K562 (cell line): Measurements from ENCODE around the gene MOB3C. TPM values are rescaled to one million over a fixed set of nuclear protein-coding genes. Genes with fewer than 3 reads are reported as not detected.
A peak's percentile ranks its signal among the peaks of the same experiment; 100 is the strongest.

ENCODE experiments used
- ETV5 ChIP-seq: sonication (generic); formaldehyde crosslinking; IDR thresholded peaks from 2 replicates; pipeline ENCODE4 v1.4.0; 2020; ENCODE audit warnings: low read depth, mild to moderate bottlenecking, missing genetic modification reagents
- HMG20B ChIP-seq: fragments of 250-450 bp; sonication (Bioruptor Pico); IDR thresholded peaks from 2 replicates; pipeline ENCODE4 v1.5.0; 2021; ENCODE audit warnings: mild to moderate bottlenecking
- PHB2 ChIP-seq: fragments of 450-650 bp; IDR thresholded peaks from 2 replicates; pipeline ENCODE4 v1.6.1; 2017; ENCODE audit warnings: low read depth
- PHF20 ChIP-seq: fragments of 450-650 bp; IDR thresholded peaks from 2 replicates; pipeline ENCODE4 v1.6.1; 2018; ENCODE audit not compliant: partially characterized antibody
- ZFP1 ChIP-seq: fragments of 450-650 bp; formaldehyde crosslinking; IDR thresholded peaks from 2 replicates; pipeline ENCODE4 v1.4.0; 2020; ENCODE audit warnings: mild to moderate bottlenecking, mixed read lengths
- ZNF143 ChIP-seq: sonication (generic); formaldehyde crosslinking; IDR thresholded peaks from 2 replicates; pipeline ENCODE4 v1.9.0; 2022; ENCODE audit warnings: mild to moderate bottlenecking, missing genetic modification reagents
- polyA plus RNA-seq, 8 experiments: library from polyadenylated mRNA; depleted of rRNA in 4 of 8; stranded (reverse) in 5 of 8; unstranded in 3 of 8; fragments of >200 nt; fragmentation: Nextera tagmentation in 2 of 8; fragmentation: Illumina TruSeq in 1 of 8; extraction: Ambion mirVana in 2 of 8; extraction: Trizol in 1 of 8; gene quantifications; 2 replicates each; pipeline versions ENCODE4 v1.2.1 to v1.2.3, GENCODE V29; 2011 to 2014; ENCODE audit warnings: inconsistent platforms in 1 of 8, missing spikeins in 1 of 8
- total RNA-seq, 7 experiments: library from RNA; depleted of rRNA in 6 of 7; stranded (reverse); fragments of >200 nt in 6 of 7; fragmentation: Illumina TruSeq in 2 of 7; extraction: Trizol in 2 of 7; gene quantifications; 2 replicates each; pipeline versions ENCODE4 v1.2.1 to v1.2.3, GENCODE V29; 2011 to 2021; ENCODE audit warnings: low replicate concordance in 1 of 7
- TF ChIP-seq, protein P1 (sequence below): fragments of 450-650 bp; IDR thresholded peaks from 2 replicates; pipeline ENCODE4 v1.7.1; 2018; ENCODE audit warnings: mild to moderate bottlenecking, low read depth; ENCODE audit not compliant: partially characterized antibody
- TF ChIP-seq, protein P2 (sequence below): fragments of 250-450 bp; sonication (Bioruptor Pico); IDR thresholded peaks from 2 replicates; pipeline ENCODE4 v1.4.0; 2020; ENCODE audit warnings: mild to moderate bottlenecking, moderate library complexity
- TF ChIP-seq, protein P3 (sequence below): fragments of 450-650 bp; IDR thresholded peaks from 2 replicates; pipeline ENCODE4 v1.6.1; 2018; ENCODE audit not compliant: partially characterized antibody
- TF ChIP-seq, protein P4 (sequence below): sonication (generic); formaldehyde crosslinking; IDR thresholded peaks from 2 replicates; pipeline ENCODE4 v1.8.1; 2023; ENCODE audit warnings: missing genetic modification reagents, mild to moderate bottlenecking, borderline replicate concordance
- TF ChIP-seq, protein P5 (sequence below): sonication (generic); formaldehyde crosslinking; IDR thresholded peaks from 2 replicates; pipeline ENCODE4 v1.8.0; 2022; ENCODE audit warnings: mild to moderate bottlenecking, missing genetic modification reagents

Gene MOB3C
- total and polyA plus RNA-seq, 9 of the 15 experiments (the other 6 are each of a cell fraction or from before 2014, with no cell fraction given) = 1.0 to 7.5 (median 3.7) TPM

DNA sequence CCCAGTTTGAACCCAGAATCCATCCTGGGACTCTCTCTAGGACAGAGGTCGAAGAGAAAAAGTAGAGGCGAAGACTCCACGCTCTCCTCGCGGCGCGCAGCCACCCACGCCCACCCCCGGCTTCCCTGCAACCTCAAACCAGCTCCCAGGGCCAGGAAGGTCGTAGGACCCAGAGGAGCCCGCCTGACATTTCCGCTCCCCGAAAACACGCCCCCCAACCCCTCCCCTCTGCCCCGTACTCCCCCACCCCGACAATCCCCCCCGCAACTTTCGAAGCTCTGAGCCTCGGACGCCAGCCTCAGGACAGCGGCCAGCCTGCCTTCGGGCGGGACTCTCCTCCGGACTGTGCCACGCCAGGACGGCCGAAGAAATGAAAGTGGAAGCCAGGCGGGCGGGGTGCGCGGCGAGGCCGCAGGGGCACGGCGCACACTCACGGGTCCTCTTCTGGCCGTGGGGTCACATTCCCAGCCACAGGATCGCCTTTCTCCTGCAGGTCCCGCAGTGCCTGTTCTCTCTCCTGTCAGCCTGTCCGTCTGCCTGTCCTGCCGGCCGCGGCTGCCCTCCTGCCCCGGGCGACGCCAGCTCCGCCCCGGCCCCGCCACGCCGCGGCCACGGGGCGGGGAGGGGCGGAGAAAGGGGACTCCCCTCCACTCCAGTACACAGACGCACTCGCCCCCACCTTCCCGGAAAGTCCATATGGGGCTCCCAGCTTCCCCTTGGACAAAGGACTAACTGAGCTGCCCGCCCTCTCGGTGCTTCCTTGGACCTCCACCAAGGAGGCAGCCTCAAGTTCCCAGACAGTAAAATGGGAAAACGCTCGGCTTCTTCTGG is at the start of gene MOB3C (continued):
- TF ChIP-seq, protein P1, sequence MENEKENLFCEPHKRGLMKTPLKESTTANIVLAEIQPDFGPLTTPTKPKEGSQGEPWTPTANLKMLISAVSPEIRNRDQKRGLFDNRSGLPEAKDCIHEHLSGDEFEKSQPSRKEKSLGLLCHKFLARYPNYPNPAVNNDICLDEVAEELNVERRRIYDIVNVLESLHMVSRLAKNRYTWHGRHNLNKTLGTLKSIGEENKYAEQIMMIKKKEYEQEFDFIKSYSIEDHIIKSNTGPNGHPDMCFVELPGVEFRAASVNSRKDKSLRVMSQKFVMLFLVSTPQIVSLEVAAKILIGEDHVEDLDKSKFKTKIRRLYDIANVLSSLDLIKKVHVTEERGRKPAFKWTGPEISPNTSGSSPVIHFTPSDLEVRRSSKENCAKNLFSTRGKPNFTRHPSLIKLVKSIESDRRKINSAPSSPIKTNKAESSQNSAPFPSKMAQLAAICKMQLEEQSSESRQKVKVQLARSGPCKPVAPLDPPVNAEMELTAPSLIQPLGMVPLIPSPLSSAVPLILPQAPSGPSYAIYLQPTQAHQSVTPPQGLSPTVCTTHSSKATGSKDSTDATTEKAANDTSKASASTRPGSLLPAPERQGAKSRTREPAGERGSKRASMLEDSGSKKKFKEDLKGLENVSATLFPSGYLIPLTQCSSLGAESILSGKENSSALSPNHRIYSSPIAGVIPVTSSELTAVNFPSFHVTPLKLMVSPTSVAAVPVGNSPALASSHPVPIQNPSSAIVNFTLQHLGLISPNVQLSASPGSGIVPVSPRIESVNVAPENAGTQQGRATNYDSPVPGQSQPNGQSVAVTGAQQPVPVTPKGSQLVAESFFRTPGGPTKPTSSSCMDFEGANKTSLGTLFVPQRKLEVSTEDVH = no peak
- TF ChIP-seq, protein P2, sequence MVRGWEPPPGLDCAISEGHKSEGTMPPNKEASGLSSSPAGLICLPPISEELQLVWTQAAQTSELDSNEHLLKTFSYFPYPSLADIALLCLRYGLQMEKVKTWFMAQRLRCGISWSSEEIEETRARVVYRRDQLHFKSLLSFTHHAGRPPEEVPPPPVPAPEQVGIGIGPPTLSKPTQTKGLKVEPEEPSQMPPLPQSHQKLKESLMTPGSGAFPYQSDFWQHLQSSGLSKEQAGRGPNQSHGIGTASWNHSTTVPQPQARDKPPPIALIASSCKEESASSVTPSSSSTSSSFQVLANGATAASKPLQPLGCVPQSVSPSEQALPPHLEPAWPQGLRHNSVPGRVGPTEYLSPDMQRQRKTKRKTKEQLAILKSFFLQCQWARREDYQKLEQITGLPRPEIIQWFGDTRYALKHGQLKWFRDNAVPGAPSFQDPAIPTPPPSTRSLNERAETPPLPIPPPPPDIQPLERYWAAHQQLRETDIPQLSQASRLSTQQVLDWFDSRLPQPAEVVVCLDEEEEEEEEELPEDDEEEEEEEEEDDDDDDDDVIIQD (CRISPR knock-in tag) = no peak
- peak; percentile 45 for TF ChIP-seq PHF20
- TF ChIP-seq PHB2 = no peak
- TF ChIP-seq, protein P3, sequence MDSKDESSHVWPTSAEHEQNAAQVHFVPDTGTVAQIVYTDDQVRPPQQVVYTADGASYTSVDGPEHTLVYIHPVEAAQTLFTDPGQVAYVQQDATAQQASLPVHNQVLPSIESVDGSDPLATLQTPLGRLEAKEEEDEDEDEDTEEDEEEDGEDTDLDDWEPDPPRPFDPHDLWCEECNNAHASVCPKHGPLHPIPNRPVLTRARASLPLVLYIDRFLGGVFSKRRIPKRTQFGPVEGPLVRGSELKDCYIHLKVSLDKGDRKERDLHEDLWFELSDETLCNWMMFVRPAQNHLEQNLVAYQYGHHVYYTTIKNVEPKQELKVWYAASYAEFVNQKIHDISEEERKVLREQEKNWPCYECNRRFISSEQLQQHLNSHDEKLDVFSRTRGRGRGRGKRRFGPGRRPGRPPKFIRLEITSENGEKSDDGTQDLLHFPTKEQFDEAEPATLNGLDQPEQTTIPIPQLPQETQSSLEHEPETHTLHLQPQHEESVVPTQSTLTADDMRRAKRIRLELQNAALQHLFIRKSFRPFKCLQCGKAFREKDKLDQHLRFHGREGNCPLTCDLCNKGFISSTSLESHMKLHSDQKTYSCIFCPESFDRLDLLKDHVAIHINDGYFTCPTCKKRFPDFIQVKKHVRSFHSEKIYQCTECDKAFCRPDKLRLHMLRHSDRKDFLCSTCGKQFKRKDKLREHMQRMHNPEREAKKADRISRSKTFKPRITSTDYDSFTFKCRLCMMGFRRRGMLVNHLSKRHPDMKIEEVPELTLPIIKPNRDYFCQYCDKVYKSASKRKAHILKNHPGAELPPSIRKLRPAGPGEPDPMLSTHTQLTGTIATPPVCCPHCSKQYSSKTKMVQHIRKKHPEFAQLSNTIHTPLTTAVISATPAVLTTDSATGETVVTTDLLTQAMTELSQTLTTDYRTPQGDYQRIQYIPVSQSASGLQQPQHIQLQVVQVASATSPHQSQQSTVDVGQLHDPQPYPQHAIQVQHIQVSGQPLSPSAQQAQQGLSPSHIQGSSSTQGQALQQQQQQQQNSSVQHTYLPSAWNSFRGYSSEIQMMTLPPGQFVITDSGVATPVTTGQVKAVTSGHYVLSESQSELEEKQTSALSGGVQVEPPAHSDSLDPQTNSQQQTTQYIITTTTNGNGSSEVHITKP = no peak
- no peak for TF ChIP-seq ZNF143
- TF ChIP-seq HMG20B (CRISPR knock-in tag) = no peak
- TF ChIP-seq, protein P4, sequence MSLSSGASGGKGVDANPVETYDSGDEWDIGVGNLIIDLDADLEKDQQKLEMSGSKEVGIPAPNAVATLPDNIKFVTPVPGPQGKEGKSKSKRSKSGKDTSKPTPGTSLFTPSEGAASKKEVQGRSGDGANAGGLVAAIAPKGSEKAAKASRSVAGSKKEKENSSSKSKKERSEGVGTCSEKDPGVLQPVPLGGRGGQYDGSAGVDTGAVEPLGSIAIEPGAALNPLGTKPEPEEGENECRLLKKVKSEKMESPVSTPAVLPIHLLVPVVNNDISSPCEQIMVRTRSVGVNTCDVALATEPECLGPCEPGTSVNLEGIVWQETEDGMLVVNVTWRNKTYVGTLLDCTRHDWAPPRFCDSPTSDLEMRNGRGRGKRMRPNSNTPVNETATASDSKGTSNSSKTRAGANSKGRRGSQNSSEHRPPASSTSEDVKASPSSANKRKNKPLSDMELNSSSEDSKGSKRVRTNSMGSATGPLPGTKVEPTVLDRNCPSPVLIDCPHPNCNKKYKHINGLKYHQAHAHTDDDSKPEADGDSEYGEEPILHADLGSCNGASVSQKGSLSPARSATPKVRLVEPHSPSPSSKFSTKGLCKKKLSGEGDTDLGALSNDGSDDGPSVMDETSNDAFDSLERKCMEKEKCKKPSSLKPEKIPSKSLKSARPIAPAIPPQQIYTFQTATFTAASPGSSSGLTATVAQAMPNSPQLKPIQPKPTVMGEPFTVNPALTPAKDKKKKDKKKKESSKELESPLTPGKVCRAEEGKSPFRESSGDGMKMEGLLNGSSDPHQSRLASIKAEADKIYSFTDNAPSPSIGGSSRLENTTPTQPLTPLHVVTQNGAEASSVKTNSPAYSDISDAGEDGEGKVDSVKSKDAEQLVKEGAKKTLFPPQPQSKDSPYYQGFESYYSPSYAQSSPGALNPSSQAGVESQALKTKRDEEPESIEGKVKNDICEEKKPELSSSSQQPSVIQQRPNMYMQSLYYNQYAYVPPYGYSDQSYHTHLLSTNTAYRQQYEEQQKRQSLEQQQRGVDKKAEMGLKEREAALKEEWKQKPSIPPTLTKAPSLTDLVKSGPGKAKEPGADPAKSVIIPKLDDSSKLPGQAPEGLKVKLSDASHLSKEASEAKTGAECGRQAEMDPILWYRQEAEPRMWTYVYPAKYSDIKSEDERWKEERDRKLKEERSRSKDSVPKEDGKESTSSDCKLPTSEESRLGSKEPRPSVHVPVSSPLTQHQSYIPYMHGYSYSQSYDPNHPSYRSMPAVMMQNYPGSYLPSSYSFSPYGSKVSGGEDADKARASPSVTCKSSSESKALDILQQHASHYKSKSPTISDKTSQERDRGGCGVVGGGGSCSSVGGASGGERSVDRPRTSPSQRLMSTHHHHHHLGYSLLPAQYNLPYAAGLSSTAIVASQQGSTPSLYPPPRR = no peak
- no peak for TF ChIP-seq ZFP1 (CRISPR knock-in tag)
- TF ChIP-seq, protein P5, sequence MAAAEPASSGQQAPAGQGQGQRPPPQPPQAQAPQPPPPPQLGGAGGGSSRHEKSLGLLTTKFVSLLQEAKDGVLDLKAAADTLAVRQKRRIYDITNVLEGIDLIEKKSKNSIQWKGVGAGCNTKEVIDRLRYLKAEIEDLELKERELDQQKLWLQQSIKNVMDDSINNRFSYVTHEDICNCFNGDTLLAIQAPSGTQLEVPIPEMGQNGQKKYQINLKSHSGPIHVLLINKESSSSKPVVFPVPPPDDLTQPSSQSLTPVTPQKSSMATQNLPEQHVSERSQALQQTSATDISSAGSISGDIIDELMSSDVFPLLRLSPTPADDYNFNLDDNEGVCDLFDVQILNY = no peak
- no peak; the same call in 1 of the 2 replicates for TF ChIP-seq ETV5 (CRISPR knock-in tag)
